SKM-1 treated with dmso at 0.1 percent for 144 hours (cell line): ENCODE data around the gene STEAP1B.
"Not testable (repeated sequence)": the region's sequence is repeated elsewhere in the genome, so short reads cannot be mapped to it uniquely, and the experiment has no call there.

Source experiments
- DNase-seq: peaks from one replicate; lab custom pipeline; 2025; ENCODE audit not compliant: unreplicated experiment; lab: John Stamatoyannopoulos, UW

Gene STEAP1B

GRCh38 chr7:22499044-22499443 is 944 bp downstream of the STEAP1B start:
- DNase-seq: no peak

DNA sequence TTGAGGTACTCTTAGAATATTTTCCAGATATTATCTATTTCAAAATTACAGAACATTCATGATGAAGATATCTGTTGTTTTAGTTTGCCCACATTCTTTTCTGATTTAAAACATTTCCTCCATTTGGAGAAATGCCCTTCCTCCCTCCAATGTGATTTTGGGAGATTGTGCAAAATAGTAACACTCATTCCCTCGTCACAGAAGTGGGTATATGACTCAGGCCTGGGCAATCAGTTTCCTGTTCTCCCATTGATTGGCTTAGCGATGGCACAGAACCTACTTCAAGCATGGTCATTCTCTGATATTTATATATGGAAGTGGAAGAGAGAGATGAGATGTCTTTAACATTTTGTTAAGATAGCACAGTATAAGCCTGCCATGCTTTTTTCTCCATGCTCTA is 3.1 kb downstream of the STEAP1B start:
- not testable (repeated sequence) for DNase-seq

GRCh38 chr7:22496296-22496888 is 3.6 kb downstream of the STEAP1B start:
- DNase-seq: not testable (repeated sequence)

DNA sequence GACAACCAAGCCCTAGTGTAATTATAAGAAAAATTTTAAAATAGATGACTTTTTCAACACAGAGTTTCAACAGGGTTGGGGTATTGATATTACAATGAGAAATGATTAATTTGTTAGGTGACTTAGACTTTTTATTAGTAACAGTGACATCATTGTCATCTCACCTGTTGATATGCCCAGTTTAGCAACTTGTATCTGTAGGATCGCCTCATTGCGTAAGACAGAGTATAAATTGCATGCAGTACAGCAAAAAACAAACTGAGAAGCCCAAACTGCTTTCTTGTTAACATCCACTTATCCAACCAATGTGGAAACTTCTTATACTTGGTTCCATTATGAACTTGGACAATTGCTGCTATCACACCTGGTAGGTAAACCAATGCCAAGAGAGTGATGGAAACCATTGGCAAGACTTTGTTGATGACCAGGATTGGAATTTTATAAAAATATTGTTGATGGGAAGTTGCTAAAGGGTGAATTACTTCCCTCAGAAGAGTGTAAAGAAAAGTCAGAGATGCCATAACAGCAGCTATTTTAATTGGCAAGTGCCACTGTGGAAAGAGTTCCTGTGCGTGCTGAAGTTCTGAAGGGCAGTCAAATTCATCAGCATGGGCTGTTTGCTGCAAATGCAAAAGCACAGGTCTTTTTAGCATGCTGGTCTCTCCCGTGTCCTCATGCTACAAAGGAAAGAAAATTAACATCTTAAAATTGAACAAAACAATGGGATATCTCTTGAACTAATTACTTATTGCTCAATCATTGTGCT is 6.6 kb downstream of the STEAP1B start:
- DNase-seq: not testable (repeated sequence)

- peak; percentile 47 for DNase-seq
These were observed 11.1 kb downstream of the STEAP1B start for GRCh38 chr7:22488643-22489462.

DNA sequence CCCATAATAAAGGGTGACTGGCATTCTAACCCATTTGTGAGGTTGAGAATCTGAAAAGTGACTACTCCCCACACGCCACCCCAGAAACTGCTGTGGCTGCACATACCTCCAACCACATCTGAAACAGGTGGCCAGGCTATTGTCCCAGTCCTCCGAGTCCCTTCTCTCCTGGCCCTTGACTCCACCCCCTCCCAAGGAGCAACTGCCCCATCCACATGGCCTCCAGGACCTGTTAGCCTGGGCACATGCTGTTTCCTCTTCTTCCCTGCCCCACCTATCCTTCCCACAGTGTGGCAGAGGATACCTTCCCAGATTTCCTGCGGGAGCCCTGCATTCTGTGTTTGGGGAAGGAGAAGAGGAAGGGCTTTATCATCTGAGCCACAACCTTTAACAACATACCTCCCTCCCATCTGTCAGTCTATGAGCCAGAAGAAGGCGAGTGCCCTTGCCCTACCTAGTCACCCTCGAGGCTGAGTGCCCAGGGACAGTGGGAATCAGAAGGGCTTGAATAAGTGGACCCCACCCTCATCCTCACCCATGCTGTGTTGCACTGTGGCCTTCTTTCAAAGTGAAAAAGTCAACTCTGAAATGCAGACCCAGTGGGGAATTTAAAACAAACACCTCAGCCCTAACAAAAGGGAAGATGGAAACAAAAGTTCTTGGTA is 11.9 kb downstream of the STEAP1B start:
- no peak for DNase-seq

- no peak for DNase-seq
These were observed 13.4 kb downstream of the STEAP1B start for GRCh38 chr7:22486597-22486996.

DNA sequence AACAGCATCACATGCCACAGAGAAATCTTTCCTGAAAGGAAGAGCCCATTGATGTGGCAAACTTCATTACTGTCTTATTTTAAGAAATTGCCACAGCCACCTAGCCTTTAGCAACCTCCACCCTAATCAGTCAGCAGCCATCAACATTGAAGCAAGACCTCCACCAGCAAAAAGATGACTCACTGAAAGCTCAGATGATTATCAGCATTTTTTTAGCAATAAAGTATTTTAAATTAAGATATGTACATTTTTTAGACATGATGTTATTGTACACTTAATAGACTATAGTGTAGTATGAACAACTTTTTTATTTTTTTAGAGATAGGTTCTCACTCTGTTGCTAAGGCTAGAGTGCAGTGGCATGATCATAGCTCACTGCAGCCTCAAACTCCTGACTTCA is 14.8 kb downstream of the STEAP1B start:
- DNase-seq: no peak

DNA sequence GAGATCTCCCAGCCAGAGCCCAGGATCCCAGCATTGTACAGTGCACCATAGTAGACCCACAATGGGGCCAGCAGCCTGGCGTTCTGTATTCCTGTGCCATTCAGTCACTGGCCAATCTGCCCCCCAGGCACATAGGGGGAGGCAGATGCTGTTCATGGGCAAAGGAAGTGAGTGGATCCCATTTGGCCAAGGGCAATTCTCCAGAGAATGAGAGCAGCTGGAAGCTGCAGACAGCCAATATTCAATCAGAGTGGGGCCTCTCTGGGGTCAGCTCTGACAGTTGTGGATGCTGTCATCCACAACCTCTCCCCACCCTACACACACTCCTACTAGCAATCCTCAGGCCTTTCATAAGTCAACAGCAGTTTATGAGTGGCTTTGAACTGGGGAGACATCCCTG is 17.5 kb downstream of the STEAP1B start:
- DNase-seq: no peak

DNA sequence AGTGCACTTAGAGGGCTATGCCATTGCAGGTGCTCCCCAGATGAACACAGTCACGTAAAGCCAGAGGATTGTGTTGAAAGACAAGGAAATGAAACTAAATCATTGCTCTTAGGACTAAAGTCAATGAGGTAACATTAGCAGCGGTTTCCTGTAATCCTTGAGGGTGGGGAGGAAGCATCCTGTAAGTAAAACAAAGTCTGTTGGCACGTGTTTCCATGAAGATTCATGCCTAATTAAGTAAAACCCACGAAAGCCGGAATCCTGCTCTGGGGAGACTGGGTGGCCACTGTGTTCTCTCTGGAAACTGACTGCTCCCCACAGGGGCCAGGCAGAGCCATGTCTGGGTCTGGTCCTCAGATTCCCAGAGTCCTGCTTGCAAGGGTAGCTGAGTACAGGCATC is 18.3 kb downstream of the STEAP1B start:
- DNase-seq: peak; percentile 23

- no peak for DNase-seq
These were observed 19.4 kb downstream of the STEAP1B start for GRCh38 chr7:22480523-22481075.

DNA sequence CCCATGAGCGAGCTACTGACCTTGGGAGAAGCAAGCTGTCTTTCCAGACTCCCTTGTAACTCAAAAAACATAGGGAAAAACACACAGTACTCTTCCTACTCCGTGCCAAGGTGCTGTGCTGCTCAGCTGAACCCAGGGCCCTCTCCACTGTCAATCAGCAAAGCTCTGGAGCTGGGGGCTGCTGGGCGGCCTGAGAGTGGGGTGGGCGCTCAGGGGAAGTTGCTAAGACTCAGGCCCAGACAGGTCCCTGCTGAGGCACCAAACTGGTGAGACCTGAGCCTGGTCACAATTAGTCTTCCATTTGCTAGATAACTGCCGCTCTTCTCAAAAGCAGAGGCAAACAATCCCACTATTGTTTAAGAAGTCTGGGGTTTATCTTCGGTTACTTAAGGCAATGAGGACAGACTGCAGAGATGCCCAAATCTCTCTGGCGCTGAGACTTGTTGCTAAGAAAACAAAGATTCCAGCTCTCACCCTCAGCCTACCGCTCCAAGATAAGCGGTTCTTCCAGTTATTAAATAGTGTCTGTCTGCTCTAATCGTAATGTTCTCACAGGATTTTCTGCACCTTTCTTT is 22.0 kb downstream of the STEAP1B start:
- no peak for DNase-seq

DNA sequence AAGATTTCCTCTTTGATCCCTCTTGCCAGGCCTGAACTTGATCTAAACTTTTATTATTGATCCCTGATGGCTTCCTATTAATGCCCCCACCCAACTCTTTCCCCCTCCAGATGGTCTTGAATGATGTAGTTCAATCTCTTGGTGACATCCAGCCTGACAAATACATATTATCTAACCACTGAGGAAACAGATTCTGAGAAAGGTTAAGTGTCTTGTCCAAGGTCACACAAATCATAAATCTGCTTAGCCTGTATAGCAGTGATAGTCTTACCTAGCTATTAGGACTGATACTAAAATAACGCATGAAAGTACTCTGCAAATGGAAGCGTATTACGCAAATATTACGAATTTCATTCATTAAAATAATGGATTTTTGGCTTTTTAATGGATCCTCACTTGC is 22.7 kb downstream of the STEAP1B start:
- DNase-seq: no peak

- no peak for DNase-seq
These were observed 23.2 kb downstream of the STEAP1B start for GRCh38 chr7:22476824-22477223.

DNA sequence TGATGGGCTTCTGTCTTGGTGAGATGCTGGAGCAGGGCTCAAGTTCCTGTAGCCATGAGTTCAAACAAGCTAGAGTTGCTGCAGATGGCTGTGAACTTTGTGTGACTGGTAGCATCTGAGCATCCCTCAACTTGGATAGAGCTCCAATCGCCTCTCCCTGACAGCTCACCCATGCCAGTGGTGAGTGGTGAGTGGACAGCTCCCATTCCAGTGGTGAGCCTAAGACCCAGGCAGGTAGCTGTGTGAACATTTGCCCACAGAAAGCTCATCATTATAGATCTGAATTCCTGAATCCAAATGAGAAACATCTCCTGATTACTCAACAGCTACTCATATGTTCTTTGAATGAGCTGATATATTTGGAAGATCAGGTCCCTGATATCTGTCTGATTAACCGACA is 25.3 kb downstream of the STEAP1B start:
- DNase-seq: no peak

DNA sequence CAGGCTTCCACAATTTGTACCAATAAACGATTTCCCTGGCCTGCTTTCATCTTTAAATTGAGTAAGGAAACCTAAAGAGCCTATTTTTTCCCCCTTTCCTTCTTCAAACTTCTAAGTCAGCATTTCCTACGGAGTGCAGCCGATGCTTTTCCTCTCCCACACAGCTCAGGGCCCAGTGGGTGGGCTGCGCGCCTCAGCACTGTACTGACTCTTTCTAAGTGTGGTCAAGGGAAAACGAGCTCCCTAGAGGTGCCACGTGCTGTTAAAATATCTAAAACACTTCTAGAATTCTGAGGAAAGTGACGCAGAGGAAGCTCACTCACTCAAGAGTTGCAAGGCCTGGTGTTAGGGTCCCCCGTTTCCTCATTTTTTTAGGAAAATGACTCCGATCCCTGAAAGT is 29.0 kb downstream of the STEAP1B start:
- DNase-seq: no peak

DNA sequence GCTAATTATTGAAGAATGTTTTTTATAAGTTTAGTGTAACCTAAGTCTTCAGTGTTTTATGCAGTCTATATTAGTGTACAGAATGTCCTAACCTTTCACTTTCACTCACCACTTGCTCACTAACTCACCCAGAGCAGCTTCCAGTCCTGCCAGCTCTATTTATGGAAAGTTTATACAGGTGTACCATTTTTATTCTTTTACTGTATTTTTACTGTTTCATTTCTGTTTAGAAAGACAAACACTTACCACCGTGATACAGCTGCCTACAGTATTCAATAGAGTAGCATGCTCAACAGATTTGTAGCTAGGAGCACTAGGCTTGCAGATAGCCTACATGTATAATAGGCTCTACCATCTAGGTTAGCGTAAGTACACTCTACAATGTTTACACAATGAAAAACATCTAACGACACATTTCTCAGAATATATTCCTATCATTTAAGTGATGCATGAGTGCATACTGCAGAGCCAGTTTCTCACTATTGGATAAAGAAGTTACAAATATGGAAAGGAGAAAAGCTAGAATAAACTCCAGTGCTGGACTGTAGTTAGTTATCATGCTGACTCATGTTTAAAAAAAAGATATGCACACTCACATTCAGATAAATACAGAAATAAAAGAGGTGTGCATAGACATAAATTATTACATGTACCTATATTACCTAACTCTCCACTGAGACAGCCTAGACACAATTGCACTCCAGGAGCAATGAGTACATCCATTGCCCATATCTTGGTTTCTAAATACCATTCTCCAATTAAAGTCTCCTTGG is 30.4 kb downstream of the STEAP1B start:
- DNase-seq: no peak

DNA sequence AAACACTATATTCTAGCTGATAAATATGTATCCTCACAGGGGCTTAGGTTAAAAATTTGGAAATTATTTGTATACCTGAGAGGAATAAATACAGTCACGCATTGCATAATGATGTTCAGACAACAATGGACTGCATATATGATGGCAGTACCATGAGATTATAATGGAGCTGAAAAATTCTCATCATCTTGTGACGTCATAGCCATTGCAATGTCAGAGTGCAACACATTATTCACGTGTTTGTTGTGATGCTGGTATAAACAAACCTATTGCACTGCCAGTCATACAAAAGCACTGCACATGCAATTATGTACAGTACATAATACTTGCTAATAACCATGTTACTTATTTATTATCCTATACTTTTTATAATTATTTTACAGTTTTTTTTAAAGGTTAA is 31.4 kb downstream of the STEAP1B start:
- no peak for DNase-seq

- DNase-seq: no peak
These were observed 35.7 kb downstream of the STEAP1B start for GRCh38 chr7:22464299-22464698.

GRCh38 chr7:22460363-22460988 is 39.5 kb downstream of the STEAP1B start:
- no peak for DNase-seq
